ELF-1 (cell line): ENCODE results near the gene APOBEC3G.
"Not testable (repeated sequence)": the region's sequence is repeated elsewhere in the genome, so short reads cannot be mapped to it uniquely, and the experiment has no call there.

Experiments used
- DNase-seq: peaks from one replicate; pipeline ENCODE4 v3.0.0-alpha.2; 2016; ENCODE audit warnings: low read depth, low spot score

The APOBEC3G gene

DNA sequence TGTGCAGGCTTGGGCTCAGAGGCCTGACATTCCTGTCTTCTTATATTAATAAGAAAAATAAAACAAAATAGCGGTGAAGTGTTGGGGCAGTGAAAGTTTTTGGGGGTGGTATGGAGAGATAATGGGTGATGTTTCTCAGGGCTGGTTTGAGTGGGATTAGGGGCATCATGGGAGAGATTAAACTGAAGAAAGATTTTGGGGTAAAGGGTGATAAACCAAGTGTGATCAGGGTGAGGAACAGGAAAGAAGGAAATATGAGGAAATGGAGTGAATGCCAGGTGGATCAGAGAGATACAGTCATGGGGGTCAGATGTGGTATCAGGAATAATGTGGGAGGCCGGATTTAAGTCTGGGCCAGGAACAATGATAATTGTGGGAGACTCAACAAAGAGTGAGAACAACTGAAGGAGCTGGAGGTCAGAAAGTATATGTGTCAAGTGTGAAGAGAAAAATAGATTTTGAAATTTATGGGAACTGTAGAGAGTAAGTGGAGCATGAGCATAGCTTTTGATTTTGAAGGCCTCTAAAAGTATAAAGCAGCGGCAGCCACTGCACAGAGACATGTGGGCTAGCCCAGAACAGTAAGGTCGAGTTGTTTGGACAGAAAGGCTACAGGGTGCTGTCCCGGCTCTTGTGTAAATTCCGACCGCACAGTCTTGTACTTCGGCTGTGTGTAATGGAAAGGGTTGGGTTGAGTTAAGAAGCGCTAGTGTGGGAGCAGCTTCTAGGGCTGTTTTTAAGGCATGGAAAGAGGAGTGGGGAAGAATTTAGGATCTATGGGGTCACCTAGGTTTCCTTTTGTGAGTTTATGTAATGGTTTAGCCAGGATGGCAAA lies 10.4 kb upstream of the APOBEC3G start:
- not testable (repeated sequence) for DNase-seq

DNA sequence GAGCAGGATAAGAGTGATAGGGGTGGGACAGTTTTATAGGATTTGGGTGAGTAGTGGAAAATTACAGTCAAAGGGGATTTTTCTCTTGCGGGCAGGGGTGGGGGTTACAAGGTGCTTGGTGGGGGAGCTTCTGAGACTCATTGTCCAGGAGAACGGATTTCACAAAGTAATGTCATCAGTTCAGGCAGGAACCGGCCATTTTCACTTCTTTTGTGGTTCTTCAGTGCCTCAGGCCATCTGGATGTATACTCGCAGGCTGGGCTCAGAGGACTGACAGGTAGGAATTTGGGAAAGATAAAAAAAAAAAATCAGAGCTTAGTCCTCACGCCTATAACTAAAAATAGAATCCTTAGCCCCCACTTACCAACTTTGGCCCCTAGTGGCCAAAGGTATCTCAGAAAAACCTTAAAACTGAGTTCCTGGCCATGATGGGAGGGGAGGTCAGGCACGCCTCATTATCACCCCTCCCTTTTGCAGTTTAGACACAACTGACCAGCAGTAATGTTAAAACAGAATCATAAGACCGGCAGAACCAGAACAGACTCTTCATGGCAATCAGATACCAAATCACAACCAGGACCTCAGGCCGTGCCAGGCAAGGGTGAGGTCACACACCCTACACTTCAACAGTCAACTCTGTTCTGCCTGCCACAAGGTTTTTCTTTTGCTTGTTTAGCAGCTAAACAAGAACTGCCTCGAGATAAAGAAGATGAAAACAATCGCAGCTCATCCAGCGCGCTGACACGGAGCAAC lies 8.9 kb upstream of the APOBEC3G start:
- DNase-seq = peak; percentile 67

DNA sequence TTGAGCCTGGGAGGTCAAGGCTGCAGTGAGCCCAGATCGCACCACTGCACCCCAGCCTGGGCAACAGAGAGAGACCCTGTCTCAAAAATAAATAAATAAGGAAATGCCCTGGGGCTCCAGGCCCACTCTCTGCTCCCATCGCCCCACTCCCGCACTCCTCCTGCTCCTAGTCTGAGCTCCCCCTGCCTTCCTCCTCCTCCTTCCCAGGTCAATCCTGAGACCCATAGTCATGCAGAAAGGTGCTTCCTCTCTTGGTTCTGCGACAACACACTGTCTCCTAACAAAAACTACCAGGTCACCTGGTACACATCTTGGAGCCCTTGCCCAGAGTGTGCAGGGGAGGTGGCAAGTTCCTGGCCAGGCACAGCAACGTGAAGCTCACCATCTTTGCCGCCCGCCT lies 6.9 kb upstream of the APOBEC3G start:
- DNase-seq = no peak

DNA sequence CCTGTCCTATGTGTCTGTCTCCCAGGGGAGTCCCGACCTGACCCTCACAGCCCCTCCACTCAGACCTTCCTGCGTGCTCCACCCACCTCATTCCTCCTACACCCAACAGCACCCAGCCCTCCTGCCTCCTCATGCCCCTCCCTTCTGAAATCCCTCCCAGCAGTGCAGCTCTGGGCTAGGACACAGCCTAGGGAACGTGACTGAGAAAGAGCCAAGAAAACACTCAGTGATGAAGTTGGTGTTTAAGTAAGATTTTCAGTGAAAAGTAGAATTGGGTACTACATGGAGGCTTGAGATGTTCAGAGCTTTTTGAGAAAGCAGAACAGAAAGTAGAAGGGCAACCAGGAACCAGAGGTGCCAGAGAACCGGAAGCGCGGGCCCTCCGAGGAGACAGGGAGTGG lies 4.5 kb upstream of the APOBEC3G start:
- DNase-seq = not testable (repeated sequence)

DNA sequence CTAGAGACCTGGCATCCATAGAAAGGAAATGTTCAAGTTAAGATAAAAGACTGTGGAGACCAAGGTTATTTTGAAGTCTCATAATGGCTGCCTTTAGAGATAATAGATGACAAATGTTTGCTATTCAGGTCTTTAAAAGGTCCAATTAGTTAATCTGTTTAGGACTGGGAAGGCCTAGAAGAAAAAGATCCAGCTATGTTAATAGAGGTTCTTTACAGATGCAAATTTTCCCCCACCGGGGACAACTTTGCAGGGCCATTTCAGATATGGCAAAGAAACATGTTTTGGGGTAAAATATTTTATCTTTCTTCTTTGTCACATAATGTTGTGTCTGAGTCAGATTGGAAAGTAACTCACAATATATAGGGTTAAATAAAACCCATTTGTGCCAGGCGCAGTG lies 3.1 kb upstream of the APOBEC3G start:
- no peak for DNase-seq

DNA sequence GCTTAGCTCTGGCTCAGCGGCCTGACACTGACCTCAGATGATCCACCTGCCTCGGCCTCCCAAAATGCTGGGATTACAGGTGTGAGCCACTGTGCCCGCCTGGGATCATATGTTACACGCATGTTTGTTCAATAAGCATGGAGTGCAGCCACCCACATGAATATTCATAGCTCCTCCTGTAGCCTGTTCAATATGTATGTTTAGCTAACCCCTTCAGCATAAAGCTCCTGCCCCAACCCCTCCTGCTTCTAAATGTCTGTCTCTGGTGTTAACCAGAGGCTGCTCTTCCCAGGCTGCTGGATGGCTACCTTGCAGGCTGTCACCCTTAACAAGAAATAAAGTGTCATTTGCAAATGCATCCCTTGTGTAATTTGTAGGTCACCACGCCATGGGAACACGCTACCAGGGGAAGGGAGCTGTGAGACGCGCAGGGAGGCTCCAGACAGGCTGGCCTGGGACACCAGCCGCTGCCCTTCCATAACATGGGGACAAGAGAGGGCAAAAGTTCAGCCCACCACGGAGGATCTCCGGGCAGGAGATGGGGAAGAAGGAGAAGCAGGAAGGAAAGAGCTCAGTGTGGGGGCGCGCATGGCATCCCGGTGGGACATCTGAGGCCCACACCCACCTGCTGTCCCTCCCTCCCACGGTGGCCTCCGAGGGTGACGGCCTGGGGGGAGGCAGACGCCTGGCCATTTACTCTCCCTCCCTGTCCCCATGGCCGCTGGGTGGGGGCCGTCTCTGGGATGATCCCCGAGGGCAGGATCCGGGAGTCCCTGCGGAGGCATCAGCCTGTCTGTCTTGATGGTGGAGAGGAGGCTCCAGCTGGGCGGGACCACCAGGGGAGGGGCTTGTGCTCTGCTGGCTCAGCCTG lies 685 bp upstream of the APOBEC3G start:
- DNase-seq = not testable (repeated sequence)

DNA sequence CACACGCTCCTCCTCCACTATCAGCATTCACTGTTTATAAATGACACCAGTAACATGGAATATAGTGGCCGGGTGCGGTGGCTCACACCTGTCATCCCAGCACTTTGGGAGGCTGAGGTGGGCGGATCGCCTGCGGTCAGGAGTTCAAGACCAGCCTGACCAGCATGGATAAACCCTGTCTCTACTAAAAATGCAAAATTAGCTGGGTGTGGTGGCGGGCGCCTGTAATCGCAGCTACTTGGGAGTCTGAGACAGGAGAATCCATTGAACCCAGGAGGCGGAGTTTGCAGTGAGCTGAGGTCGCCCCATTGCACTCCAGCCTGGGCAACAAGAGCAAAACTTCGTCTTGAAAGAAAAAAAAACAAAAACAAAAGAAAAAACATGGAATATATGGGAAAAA lies 837 bp downstream of the APOBEC3G start:
- DNase-seq = not testable (repeated sequence)

DNA sequence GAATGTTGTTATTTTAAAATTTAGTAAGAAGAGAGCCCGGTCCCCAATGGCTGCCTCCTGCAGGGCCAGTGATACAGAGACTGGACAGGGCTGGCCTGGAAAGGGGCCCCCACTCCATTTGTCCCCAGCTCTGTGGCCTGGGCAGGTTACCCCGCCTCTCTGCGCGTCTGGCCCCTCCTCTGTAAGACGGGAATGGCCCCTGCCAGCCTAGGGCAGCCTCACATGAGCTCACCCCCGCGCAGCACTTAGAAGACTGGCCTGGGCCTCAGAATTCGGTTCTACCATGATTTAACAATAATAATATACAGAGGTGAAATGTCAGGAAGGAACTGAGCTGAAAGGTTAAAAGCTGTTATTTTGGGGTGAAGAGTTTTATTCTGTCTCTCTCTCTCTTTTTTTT lies 1.3 kb downstream of the APOBEC3G start:
- no peak for DNase-seq

DNA sequence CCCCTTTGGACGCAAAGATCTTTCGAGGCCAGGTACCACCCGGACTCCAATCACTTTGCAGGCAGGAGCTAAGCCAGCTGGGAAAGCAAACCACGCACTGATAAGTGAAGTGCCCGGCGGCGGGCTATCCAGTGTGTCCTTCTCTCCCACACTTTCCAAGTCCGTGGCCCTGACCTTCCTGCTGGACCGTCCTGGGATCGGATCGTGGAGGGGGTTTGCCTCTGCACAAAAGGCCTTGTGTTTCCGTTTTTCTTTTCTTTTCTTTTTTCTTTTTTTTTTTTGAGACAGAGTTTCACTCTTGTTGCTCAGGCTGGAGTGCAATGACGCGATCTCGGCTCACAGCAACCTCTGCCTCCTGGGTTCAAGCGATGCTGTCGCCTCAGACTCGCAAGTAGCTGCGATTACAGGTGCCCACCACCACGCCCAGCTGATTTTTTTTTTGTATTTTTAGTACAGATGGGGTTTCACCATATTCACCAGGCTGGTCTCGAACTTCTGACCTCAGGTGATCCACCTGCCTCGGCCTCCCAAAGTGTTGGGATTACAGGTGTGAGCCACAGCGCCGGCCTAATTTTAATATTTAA lies 2.1 kb downstream of the APOBEC3G start:
- DNase-seq = not testable (repeated sequence)

DNA sequence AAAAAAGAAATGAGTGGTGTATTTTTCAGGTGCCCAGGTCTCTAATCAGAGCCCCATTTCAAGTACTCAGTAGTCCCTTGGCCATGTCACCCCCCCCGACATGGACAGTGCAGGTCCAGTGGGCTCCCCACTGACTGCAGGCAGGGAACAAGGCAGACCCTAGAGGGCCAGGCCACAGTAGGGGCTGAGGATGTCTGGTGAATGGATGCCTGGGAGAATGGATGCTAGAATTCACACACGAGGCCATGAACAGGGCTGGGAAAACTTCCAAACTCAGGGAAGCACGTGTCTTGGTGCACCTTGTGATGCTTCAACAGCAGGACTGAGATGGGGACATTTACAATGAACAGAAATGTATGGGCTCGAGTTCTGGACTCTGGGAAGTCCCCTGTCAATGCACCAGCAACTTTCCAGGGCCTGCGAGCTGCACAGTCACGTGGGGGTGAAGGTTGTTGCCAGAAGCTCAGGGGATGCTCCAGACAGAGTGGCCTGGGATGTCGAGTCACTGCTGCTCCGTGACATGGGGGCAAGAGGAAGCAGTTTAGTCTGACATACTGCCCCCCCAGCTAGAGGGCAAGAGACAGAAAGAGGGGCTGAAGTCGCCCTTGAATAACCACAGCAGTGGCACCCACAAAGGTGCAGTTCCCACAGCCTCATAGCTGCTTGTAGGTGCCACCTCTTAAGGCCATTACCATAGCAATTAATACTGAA lies 3.1 kb downstream of the APOBEC3G start:
- no peak for DNase-seq

DNA sequence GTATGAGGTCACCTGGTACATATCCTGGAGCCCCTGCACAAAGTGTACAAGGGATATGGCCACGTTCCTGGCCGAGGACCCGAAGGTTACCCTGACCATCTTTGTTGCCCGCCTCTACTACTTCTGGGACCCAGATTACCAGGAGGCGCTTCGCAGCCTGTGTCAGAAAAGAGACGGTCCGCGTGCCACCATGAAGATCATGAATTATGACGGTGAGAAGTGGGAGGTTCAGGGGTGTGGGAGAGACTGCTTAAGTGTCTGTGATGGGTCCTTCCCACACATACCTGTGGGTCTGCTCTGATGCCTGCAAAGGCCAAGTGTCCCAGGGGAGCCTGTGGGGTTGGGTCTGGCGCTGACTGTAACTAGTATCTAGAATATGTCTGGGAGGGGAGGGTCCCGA lies 3.9 kb downstream of the APOBEC3G start:
- no peak for DNase-seq

DNA sequence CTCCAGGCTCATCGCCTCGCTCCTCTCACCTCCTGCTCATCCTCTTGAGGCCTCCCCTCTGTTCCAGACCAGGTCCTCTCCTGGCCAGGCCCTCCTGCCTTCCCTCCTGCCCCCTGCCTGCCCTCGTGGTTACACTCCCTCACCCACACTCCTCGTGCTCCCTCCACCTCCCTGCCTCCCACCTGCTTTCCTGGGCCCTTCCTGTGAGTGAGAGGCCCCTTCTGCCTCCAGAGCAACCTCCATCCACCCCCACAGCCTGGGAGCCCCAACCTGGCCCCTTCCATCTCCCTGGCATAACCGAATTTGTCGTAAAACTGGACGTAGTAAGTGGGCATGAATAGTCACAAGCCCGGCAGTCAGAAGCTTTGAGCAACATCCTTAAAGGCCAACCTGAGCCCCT lies 4.5 kb downstream of the APOBEC3G start:
- DNase-seq = no peak

DNA sequence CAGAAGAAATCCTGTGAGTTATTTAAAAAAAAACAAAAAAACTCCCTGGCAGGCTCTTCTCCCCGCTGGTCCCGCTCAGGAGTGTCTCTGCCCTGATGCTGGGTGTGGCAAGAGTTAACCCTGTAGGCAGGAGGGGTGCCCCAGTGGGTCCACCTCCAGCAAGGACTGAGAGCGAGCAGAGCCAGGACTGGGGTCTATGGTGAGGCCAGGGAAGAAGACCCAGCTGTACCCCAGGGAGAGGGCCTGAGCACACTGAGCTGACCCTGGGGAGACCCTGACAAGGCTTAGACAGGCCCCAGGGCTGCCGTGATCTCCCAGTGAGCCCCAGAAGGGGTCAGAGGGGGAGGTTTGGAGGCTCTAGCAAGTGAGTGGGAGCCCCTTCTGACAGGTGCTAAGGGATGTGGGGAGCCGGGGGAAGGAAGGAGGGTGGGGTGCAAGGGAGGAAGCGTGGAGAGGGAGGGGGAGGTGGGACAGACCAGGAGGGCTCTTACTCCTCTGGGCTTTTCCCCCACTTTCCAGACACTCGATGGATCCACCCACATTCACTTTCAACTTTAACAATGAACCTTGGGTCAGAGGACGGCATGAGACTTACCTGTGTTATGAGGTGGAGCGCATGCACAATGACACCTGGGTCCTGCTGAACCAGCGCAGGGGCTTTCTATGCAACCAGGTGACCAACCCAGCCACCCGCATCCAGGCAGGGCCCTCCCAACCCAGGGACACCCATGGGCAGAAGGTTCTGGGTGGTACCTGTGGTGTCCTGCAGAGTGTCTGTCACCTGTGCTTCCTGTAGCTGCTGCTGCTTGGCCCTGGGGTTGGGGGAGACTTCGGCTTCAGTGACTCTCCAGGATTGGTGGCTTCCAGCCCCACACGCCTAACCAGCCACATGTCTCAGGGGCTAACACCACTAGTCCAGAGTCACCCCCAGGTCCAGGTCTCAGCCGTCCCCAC lies 6.4 kb downstream of the APOBEC3G start:
- no peak for DNase-seq

DNA sequence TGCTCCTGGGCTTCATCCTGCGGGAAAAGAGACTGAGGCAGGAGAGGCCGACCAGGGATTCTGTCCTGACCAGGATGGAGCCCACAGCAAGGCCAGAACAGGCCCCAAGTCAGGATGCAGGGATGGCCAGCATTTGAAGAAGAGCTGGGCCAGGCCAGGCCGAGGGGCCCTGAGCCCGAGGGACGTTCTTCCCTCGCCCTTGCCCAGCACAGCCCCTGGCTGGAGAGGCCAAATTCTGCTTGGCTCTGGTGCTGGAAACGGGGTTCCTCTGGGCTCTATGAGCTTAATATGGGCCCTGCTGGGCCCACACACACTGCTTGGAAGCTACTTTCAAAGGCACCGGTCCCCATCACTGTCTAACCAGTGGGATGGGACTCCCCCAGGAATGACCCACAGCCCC lies 7.6 kb downstream of the APOBEC3G start:
- no peak for DNase-seq

DNA sequence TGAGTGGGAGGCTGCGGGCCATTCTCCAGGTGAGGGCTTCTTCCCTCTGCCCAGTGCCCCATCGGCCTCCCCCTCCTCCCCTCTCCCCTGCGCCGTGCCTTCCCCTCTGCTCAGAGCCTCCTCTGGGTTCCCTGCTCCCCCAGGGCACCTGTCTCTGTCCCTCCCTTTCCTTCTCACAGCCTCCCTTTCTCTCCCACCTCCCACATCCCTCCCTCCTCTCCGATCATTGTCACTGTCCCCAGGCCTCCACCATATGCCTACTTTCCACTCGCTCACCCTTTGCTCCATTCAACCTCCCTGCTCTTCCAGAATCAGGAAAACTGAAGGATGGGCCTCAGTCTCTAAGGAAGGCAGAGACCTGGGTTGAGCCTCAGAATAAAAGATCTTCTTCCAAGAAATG lies 10.0 kb downstream of the APOBEC3G start:
- no peak for DNase-seq

DNA sequence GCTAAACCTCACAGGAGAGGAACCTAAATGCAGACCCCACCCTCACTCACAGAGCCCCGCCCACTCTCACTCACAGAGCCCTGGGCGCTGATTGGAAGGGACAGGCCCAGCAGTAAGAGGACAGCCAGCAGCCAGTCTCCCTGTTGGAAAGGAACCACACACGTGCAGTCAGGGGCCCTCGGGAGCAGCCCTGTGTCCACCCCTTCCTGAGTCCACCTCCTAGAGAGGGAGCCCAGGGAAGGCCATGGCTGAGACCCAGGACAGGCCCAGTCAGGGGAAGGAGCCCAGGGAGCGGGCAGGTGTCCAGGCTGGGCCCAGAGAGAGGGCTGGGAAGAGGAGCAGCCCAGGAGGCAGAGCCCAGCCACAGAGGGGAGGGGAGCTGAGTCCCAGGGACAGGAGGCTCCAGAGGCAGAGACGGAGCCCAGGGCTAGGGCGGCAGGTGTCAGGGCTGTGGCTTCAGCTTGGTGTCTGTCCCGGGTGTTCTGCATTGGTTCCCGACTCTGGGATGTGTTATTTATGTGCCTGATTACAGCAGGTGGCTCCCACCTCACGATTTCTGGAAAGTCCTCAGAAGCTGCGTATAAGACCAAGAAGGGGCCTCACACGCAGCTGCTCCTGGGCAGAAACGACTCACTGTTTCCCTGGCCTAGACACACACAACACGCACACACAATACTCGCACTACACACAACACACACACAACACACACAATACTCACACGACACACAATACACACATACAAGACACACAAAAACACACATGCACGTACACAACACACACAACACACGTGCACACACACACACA lies 11.0 kb downstream of the APOBEC3G start:
- DNase-seq = peak; percentile 76

DNA sequence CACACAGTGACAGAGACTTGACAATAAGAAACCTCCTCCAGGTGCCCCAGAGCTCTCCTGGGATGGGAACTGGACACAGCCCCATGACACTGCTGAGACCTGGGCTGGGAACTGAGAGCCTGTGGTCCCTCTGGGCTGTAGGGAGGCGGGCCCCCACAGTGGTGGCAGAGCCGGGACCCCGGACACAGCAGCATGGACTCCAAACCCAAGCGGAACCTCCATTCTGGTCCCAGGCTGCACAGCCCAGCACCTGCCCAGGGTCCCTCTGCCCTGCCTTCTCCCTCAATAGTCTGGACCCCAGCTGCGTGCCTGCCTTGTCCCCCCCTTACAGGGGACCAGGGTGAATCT lies 11.6 kb downstream of the APOBEC3G start:
- no peak for DNase-seq

DNA sequence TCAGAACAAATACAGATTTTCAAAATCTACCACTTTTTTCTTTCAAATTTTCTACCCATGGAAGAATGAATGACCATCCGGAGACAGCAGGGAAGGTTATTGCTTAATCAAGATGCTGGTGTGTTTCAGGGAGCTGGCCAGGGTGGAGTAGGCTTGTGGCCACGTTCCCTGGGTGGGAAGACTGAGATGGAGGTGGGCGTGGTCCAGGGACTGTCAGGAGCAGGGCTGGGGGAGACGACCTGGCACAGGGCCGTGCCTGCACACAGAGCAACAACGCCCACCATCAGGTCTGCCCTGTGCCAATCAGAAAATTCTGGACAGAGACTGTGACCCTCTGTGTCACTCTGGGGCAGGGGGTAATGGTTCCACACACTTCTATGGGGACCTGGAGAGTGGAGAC lies 12.9 kb downstream of the APOBEC3G start:
- DNase-seq = no peak

DNA sequence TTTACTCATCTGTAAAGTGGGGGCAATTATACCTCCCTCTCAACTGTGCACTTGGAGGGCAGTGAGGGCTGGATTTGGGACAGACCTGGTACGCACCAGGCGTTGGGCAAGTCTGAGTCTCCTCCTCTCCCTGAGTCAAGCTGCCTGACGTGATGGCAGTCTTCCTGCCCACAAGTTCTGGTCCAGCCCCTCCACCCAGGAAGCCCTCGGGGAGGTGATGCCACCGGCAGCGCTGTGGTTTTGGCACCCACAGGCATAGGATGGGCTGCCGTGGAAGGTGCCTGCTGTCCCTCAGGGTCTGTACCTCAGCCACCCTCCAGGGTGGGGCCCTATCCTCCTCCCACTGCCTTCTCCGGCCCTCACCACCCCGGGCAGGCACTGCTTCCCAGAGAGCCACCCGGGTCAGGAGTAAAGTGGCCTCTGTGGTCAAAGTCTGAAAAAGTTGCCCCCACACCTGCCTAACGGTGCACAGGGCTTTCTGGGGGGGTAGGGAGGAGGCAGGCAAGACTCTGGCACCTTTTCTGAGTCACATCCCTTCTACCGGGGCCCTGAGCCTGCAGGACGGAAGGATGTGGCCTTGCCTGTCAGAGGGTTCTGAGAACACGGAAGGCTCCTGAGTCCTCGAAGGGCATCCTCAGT lies 13.5 kb downstream of the APOBEC3G start:
- DNase-seq = no peak
